ENCODE data around the gene PDK1.

The PDK1 gene

DNA sequence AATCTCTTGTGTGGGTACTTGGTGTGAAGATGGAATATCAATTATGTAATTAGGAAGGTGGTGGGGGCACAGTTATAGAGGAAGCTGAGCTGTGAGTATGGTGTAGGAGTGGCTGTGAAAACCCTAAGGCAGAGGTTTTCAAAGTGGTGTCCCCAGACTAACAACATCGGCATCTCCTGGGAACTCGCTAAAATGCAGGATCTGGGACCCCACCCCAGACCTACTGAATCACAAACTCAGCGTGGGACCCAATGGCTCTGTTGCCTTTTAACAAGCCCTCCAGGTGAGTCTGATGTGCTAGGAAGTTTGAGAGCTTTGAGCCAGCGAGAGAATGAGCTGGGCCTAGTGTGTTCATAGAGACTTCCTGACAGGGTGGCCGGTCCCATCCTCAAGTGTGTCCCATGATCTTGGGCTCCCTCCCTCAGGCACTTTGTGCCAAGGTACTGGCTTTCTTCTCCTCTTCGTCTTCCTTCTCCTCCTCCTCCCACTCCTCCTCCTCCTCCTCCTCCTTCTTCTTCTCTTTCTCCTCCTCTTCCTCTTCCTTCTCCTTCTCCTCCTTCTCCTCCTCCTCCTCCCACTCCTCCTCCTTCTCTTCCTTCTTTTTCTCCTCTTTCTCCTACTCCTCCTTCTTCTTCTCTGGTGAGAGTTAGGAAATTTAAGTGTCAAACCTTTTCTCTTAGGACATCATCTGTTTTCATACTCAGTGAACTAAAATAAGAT is 86.6 kb downstream of the PDK1 start:
- DNase-seq (ENCODE audit: low read depth), result no peak

DNA sequence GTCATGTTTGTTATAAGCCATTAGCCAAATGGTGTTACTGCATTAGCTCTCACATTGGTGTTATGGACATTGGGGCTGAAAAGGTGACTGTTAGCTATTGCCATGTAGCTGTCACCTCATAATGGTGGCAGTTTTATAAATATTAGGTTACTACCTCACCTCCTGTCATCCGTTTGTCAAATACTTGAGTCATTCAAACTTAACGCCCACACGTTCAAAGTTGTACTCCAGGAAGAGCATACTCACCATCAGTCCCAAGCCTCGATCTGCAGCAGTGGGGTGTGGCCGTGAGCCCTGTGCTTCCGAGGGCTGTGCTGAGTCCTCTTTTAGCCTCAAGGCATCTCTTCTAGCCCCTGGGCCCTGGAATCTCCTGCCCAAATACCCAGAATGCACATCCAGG is 87.3 kb downstream of the PDK1 start:
- DNase-seq (ENCODE audit: low read depth), result no peak

DNA sequence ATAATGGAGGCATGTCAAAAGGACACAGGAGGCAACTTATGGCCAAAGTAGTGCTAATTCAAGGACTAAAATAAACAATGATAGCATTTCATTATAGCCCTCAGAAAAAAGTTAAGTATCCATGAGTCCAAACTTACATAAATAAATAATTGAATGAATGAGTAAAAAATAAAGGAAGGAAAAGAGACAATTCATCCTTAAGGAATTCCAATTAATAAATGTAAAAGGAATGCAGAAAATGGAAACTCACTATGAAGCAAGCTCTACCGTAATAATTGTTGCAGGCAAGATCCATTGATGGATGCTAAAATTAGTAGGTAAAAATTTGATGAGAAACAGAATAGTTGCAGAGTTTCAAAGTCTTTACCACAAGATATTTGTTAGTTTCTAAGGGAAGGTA is 91.5 kb downstream of the PDK1 start:
- no peak for DNase-seq (ENCODE audit: low read depth)

DNA sequence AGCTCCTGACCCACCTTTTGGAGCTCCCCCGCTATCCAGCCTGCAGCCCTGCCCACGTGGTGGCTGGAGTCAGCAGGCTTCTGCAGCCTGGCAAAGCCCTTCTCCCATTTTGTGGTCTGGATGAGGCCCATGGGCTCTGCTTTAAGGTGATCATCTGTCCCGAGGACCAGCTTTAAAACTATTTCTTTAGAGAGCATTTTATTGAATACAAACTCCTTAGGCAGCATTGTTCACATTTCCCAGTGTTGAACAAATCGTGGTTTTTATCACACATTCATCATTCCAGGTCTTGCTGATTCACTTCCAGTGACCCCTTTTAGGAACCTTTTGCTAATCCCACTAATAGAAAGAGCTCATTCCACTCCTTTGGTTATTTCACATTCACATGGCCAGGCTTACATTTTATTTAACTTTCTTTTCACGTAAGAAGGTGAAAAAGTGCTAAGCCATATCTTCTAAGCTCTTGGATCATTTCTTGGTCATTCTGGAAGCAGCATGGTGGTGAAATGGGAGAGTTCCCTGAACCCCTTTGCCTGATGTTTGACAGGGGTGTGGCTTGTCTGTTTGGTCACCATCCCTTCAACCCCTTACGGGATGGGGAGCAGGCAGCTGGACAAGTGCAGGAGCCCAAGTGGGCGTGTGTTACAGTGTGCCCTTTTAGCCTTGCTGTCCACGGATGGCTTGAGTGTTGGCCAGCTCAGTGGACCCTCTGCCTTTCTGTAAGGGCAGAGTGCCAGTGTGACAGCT is 99.4 kb downstream of the PDK1 start:
- no peak for DNase-seq (ENCODE audit: low read depth)

DNA sequence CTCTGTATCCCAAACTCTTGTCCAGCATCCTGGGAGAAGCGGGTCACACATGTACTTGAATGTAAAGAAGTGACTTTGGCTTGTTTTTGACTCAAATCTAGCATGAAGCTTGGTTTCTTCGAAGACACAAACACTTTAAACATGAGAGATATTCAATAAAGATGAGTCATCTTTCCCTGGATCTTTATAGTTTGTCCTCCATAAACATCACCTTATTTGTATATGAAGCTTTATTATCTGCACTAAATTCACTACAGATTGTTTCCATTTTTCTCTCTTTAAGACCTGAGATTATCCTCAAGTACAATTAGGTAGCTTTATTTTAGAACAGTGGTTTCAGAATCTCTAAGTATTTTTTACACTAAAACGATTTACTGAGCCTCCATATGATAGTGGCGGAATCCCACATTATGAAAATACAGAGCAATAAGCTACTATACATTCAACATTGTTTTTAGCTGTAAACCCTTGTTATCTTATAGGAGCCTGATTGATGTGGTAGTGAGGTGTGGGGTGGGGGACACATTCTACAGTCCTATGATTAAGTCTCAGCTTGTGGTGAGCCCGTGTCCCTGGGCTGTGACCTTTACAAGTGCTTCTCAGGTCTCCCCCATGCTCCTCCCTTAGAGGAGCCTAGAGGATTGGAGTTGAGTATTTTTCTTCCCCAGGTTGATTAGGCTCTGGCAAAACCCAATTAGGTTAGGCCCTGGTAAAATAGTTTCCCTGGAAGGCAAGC is 100.1 kb downstream of the PDK1 start:
- DNase-seq (ENCODE audit: low read depth), result no peak

Data from T follicular helper cell (primary cell).